HG03060 (cell line): ENCODE results near the gene PPP1R1C.

Experiments used
- ATAC-seq: cut with Tn5 transposase; IDR thresholded peaks from one replicate; pipeline ENCODE4 v1.9.1; 2021; ENCODE audit warnings: low read depth, moderate number of reproducible peaks; ENCODE audit not compliant: unreplicated experiment

Gene PPP1R1C

DNA sequence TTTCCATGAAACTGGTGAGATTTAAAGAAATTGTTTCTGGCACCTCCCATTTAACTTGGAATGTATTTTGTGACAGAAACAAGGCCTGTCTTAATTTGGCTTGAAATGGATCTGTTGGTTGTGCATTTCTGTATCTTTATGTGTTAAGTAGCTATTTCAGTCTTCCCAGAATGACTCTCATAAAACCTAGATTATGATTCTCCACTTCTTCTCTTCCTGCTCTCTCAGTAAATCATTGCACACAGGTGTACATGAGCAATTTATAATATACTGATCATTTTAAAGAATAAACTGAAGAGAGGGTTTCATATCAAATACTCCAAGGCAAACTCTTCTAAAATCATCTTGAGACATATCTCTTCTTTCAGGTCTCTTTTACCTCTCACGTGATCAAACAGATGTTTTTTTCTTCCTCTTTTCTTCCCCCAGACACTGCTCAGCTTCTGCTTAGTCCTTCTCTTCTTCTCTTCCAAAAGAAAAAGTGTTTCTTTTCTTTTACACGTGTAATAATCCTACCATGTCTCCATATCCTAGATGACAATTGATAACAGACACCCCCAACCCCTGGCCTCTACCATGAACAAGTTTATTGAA, 112.0 kb downstream of the PPP1R1C start:
- ATAC-seq, result no peak

DNA sequence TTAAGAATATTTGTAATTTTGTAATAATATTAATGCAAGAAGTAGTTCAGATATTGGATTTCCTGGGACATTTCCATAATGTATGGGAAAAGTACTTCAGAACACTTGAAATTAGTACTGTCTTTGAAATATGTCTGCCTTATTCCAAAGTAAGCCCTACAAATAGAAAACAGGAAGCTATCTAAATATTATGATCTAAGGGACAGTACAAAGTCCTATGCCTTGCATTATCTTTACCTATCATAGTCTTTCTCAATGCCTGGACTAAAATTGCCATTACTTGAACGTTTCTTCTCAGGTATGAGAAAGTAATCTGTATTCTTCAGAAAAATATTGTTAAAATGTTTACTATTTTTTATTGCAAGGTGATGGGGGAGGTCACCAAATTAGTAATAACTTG, 113.0 kb downstream of the PPP1R1C start:
- no peak for ATAC-seq

DNA sequence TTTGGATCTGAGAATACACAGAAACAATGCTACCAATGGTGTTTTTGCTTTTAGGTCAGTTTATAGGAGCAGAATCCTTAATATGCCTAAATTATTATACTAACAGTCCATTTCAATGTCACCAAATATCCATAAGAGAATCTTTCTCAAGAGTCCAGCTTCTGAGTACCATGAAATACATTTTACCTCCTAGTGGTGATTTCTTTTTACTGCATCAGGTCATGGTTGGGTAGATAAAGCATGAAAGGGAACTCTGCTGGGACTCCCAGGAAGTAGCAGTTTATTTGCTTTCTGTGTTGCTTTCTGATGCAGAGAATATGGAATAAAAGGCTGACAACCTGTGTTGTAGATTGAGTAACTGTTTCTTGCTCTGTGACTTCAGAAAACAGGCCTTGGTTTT, 115.6 kb downstream of the PPP1R1C start:
- no peak for ATAC-seq

DNA sequence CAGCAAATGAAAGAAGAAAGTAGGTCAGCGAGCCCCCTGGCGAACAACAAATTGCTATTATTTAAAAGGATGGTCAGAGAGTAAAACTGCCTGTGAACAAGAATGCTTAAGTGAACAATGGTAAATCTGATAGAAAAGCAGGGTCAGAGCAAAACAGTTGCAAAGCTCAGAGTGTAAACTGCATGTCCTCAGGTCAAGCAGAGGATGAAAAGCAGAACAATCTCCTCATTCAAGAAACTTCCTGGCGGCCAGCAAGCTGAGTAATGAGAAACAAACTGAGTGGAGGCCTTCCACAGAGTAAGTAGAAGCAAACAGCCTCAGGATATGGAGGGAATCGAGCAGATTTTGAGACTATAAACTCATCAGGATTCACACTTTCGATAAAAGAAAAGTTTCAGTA, 117.9 kb downstream of the PPP1R1C start:
- ATAC-seq, result no peak

DNA sequence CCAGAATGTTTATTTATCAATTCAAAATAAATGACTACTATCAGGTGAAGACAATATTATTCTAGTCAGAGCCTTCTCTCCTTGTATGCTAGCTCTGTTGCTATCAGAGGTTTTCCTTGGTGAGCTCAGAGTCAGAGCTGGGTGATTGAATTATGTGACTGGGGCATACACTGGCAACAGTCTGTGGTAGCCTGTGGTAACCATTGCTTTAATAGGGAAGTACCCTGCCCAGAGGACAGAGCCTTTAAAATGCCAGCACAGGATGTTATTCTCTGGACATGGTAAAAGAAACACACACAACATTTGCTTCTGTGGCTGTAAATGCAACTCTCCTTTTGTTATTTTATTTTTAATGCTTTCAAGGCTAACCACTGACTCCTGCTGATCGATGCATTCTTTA, 124.7 kb downstream of the PPP1R1C start:
- ATAC-seq, result no peak

DNA sequence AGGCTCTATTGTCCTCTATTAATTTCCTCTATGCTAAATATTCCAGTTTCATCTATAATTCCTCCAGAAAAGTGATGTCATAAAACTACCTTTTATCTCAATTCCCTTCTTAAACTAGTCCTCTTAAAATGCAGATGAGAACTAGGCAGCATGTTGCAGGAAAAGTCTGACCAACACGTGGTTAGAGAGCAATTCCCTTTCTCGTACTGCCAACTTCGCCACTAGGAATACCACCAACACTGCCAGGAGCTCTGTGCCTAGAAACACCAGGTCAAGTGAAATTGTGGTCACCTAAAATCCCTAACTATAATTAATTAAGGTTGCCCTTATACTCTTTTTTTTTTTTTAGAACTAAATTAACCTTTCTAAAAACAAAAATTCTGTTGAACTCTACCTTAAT, 127.7 kb downstream of the PPP1R1C start:
- no peak for ATAC-seq

DNA sequence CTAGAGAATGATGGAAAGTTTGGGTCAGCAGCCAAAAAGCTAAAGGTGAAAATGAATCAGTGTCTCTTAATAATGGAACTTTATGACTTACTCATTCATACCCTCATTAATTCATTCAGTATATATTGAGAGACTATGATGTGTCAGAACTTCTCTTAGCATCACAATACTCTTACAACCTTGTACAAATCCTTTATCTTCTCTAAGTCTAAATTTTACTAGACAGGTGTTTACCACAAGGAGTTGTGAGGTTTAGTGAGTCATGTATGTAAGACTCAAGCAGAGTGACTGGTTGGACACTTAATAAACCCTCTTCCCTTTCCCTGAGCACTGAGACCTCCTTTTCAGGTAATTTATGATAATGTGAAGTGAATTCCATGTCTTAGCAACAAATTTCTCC, 129.6 kb downstream of the PPP1R1C start:
- no peak for ATAC-seq

DNA sequence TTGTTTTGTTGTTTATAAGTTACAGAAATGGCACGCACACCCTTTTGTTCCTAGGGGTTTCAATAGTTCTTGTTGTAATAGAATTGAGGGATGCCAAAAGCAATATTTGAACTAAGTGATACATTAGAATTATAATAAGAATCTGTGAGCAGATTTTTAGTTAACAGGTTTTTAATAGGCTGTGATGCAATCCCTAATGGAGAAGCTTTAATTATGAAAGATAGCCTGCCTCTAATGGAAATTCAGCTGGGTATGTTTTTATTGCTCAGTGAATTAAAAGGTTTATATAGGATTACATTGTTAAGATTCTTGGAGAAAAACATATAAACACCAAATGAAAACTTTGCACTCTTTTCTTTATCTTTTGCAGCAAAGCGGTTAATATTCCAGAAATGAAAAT, 131.1 kb downstream of the PPP1R1C start:
- no peak for ATAC-seq

DNA sequence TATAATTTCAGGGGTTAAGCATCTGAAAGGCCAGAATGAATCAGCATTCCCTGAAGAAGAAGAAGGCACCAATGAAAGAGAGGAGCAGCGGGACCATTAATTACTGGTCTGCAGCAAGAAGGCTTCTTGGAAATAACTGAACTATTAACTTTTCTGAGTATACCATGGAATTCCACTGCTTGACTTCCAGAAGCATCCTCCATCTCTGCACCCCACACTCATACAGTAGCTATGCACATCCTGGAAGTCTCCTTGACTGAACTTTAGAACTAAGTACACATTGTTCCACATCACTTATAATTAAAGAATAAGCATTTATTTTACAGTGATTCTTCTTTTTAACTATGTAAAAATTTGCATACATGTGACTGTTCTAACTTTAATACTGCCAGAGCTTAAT, 131.5 kb downstream of the PPP1R1C start:
- no peak for ATAC-seq

DNA sequence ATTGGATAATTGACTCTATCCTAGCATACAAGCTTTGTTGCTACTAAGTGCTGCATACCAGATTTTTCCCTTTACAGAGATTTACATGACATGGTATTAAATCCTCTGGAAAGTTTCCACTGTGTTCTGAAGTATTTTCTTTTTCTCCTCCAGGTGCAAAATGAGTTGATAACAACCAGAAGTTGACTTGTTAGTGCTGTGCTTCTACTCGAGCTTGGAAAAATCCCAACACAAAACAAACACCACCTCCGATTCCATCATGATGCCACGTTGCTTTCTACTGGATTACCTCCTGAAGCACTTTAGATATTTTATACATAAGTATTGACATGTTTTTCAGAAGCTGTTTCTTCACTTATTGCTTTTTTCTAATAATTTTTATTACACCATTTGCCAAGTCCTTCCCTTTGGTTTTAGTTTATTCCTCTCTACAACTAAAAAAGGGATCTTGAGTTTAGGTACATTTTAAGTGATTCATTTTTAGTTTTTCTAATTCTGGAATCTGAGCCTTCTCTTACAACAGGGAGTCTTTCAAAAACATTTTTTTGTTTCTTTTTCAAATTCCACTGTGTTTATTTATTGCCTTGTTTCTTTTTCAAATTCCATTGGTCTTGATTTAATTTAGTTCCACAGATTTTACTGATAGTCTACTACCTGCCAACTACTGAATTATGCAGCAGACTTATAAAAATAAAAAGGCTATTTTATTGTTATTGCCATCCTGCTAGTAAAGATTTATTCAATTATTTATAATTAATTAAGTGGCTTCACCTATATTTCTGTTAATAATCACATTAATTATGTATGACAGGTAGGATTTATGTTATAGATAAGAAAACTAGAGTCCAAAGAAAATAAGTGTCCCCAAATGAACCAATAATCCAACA, 143.4 kb downstream of the PPP1R1C start:
- ATAC-seq, result no peak

DNA sequence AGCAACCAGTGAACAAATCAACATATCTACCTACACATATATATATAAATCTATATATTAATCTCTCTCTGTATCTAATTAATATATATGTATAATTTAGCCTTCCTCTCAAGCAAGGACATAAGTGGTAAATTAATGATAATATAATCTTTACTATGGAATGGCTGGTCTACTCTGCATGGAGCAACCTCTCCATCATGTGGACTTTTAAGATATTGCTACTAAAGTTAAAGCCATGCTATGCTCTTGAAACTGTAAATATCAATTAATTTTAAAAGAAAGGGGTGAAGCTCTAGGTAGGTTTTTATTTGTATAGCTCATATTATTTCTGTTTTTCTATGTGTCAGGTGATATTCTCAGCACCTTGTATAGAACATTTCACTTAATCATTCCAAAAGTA, 147.0 kb downstream of the PPP1R1C start:
- ATAC-seq, result no peak

DNA sequence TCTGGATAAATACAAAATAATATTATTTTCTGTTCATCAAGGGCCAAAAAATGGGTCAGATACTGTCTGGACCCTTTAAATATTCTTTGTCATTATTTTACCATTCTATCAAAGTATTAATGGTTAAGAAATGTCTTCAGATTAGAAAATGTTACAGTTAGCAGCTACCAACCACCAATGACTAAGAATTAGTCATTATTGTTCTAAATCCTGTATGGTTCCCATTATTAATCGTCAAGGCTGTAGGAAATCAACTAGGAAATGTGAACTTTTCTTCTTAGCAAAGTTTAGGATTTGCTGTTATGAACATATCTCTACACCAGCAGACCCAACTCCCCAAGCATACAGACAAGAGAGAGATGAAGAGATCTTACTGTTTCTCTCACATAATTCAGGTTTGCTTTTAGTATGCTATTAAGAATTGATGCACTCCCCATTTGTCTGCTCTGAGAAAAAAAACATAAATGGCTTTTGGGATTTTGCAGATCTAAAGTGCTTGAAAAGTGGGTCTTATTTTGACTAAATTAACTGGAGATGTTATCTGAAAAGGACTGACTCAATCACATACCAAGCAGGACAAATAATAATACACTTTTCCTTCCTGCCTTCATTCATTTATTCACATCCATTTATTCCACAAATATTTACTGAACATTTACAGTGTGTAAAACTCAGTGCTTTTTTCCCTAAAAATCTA, 147.7 kb downstream of the PPP1R1C start:
- no peak for ATAC-seq

DNA sequence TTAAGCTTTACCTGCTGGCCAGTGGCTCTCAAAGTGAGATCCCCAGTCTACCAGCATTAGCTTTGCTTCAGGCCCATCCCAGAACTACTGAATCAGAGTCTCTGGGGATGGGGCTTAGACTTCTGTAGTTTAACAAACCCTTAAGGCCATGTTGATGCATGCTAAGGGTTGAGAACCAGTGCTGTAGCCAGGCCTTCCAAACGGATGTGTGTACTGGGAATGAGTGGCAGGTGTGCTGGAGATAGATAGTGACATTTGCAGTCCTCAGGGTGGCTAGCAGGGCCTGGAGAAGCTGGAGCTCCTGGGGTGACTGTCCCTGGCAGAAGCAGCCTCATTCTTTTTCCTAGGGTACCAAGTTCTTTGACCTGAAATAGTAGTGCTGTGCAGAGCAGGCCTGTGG, 148.5 kb downstream of the PPP1R1C start:
- no peak for ATAC-seq

DNA sequence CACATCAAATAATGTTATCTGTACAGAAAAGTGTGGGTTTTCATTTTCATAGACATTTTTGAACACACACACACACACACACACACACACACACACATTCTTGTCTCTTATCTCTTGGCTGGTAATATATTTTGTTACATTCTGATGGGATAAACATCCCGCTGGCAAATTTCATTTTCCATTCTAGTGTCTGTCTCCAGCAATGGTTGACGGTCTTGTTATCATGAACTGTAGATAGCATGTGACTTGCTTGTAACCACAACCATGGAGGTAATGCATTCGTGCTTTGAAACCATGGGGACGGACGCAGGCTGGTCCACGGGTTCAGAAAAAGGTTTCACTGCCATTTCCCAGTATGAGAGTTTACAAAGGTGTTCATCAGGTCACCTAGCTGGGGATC, 156.4 kb downstream of the PPP1R1C start:
- no peak for ATAC-seq

DNA sequence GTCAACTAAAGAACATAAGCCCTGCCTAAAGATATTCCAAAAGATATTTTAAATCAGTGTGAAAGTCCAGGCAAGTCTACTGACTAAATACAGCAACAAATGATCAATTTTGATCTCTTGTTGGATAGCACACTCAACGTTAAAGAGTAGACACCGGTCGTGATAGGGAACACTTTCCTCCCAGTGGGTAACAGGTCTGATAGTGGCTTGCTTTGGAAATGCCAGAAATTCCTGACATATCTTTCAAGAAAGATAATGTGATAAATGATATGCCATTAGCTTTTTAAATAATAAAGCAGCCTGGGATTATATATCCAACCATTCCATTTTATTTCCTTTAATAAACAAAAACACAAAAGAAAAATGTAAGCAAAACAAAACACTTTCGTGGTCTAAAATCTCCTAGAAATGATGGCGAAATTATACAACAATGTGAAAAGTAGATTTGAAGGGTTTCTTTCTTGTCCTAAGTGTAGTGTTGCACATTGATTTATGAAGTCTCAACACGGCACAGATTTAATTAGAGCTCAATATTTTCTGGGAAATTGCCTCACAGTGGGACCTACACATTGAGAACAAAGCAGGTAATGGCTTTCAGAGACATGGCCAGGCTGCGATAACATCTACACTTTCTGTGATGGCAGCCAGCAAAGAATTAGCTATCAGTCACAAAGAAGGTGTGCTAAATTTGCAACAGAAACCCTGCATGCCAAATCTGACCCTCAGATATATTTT, 158.6 kb downstream of the PPP1R1C start:
- no peak for ATAC-seq

DNA sequence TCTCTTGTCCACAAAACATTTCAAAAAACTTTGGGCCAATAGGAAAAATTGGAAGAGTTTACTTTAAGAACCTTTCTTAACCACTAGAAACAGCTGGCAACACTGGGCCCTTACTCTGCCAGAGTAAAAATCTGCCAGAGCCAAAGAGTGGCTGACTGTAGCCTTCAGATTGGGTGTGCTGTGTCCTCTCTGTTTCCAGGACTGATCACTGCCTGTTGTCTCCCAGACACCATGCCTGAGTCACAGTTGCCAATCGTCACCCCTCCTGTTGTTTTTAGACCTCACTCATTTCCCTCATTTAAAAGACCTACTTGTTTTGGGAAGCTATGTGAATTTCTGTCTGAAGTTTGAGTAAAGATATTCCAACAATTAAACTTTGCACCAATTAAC, 159.1 kb downstream of the PPP1R1C start:
- no peak for ATAC-seq

DNA sequence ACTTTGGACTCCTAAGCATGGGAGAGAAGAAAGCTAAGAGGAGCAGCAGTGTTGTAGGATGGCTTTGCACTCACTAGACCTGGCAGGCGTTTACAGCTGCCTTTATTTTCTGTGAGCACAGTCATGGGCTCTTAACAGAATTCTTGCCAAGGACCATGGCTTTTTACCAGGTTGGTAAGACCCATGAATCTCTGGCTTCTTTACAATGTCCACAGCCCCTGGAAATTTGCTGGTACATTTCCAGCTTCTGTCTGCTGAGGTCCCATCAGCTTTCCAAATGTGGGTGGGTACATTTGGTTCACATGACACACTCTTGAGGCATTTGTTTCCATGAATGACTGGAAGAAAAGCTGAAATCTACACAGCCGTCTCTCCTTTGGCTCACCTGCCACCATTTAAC, 162.7 kb downstream of the PPP1R1C start:
- ATAC-seq, result no peak

DNA sequence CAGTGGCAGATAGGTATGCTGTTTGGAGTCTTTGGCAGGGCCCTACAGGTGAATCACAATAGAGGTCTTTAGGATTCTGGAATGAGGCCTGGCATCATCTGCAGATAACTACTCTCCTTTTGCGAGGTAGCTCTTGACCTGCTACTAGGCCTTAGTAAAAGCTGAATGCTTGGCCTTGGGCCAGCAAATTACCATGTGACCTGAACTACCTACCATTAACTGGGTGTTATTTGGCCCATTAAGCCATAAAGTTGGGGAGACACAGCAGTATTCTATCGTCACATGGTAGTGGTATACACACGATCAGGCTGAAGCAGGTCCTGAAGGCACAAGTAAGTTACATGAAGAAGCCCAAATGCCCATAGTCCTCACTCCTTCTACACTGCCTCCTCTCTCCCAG, 178.2 kb downstream of the PPP1R1C start:
- no peak for ATAC-seq

DNA sequence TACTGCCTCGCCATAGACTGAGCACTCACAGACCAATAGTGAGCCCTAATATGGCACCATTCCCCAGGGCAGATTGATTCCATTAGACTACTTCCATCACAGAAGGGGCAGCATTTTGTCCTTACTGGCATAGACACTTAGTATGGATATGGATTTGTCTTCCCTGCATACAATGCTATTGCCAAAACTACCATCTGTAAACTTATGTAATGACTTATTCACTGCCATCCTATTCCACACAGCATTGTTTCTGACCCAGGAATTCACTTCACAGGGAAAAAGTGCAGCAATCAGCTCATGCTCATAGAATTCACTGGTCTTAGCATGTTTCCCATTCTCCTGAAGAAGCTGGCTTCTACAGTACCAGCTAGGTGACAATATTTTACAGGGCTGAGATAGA, 179.0 kb downstream of the PPP1R1C start:
- ATAC-seq, result no peak

DNA sequence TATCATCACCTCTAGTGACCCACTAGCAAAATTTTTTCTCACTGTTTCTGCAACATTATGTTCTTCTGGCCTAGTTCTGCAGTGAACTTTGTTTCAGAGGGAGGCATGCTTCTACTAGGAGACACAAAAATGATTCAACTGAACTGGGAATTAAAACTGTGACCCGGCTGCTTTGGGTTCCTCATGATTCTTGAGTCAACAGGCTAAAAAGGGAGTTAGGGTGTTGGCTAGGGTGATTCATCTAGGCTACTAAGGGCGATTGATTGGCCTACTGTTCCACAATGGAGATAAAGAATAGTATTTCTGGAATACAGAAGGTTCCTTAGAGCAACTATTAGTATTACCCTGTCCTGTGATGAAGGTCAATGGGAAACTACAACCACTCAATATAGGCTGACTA, 179.5 kb downstream of the PPP1R1C start:
- ATAC-seq, result no peak

DNA sequence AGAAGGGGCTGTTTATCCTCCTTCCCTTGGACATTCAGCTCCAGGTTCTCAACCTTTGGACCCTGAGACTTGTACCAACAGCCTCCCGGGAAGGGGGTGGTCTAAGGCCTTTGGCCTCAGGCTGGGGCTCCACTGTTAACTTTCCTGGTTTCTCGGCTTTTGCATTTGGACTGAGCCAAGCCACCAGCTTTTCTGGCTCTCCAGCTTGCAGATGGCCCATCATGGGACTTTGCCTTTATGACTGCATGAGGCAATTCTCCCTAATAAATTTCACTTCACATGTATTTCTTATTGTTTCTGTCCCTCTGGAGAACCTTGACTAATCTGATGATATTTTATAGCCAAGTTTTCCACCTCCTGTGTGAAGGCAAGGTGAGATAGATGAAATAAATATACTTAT, 180.8 kb downstream of the PPP1R1C start:
- ATAC-seq, result no peak
